Measurements from ENCODE around the gene CFAP70. TPM values are rescaled to one million over a fixed set of nuclear protein-coding genes. Genes with fewer than 3 reads are reported as not detected.
A peak's percentile ranks its signal among the peaks of the same experiment; 100 is the strongest.
"Not testable (repeated sequence)": the region's sequence is repeated elsewhere in the genome, so short reads cannot be mapped to it uniquely, and the experiment has no call there.

Gene CFAP70
- total RNA-seq, 1 donor from 2014 or later, result 1.0 TPM

GRCh38 chr10:73258612-73259011, 100.1 kb downstream of the CFAP70 start:
- not testable (repeated sequence) for DNase-seq (ENCODE audit: low read depth)

GRCh38 chr10:73253225-73253555, 105.5 kb downstream of the CFAP70 start:
- DNase-seq (ENCODE audit: low read depth), result no peak

- peak; percentile 98 for DNase-seq (ENCODE audit: low read depth)
These were observed 106.0 kb downstream of the CFAP70 start, which contains the start of gene MRPS16 for GRCh38 chr10:73252445-73253224. TSS of gene MRPS16 (minus strand) at chr10:73252644. CDS start at chr10:73252482, 162 bp downstream.

- peak; percentile 51 for DNase-seq (ENCODE audit: low read depth)
These were observed 106.8 kb downstream of the CFAP70 start for GRCh38 chr10:73251683-73252444.

- DNase-seq (ENCODE audit: low read depth), result no peak
These were observed 110.4 kb downstream of the CFAP70 start for GRCh38 chr10:73248259-73248724.

GRCh38 chr10:73247509-73248258, 111.0 kb downstream of the CFAP70 start:
- peak; percentile 12 for DNase-seq (ENCODE audit: low read depth)

- DNase-seq (ENCODE audit: low read depth), result peak; percentile 95
These were observed 111.8 kb downstream of the CFAP70 start, which contains the start of gene DNAJC9 for GRCh38 chr10:73246646-73247508. TSS of gene DNAJC9 (minus strand) at chr10:73247255. CDS start at chr10:73247189, 66 bp downstream.

GRCh38 chr10:73246322-73246645, 112.4 kb downstream of the CFAP70 start:
- DNase-seq (ENCODE audit: low read depth), result no peak

GRCh38 chr10:73244866-73245477, 113.7 kb downstream of the CFAP70 start:
- no peak for DNase-seq (ENCODE audit: low read depth)

- no peak for DNase-seq (ENCODE audit: low read depth)
These were observed 118.8 kb downstream of the CFAP70 start for GRCh38 chr10:73239908-73240307.

- no peak for DNase-seq (ENCODE audit: low read depth)
These were observed 119.6 kb downstream of the CFAP70 start for GRCh38 chr10:73238990-73239566.

- DNase-seq (ENCODE audit: low read depth), result peak; percentile 31
These were observed 124.0 kb downstream of the CFAP70 start for GRCh38 chr10:73234695-73235094.

- DNase-seq (ENCODE audit: low read depth), result peak; percentile 23
These were observed 124.8 kb downstream of the CFAP70 start for GRCh38 chr10:73233883-73234282.

GRCh38 chr10:73232887-73233286, 125.8 kb downstream of the CFAP70 start:
- no peak for DNase-seq (ENCODE audit: low read depth)

- no peak for DNase-seq (ENCODE audit: low read depth)
These were observed 129.1 kb downstream of the CFAP70 start for GRCh38 chr10:73229567-73229966.

- DNase-seq (ENCODE audit: low read depth), result no peak
These were observed 130.4 kb downstream of the CFAP70 start for GRCh38 chr10:73228247-73228646.

GRCh38 chr10:73226663-73227062, 132.0 kb downstream of the CFAP70 start:
- peak; percentile 54 for DNase-seq (ENCODE audit: low read depth)

GRCh38 chr10:73225518-73225917, 133.1 kb downstream of the CFAP70 start:
- DNase-seq (ENCODE audit: low read depth), result no peak

- no peak for DNase-seq (ENCODE audit: low read depth)
These were observed 137.7 kb downstream of the CFAP70 start for GRCh38 chr10:73220989-73221388.

- no peak for DNase-seq (ENCODE audit: low read depth)
These were observed 139.3 kb downstream of the CFAP70 start for GRCh38 chr10:73219384-73219783.

All from myocyte (in vitro differentiated cells).